HG03064 (cell line): ENCODE measurements around the gene KCNQ5.
"Not testable (repeated sequence)": the region's sequence is repeated elsewhere in the genome, so short reads cannot be mapped to it uniquely, and the experiment has no call there.

Source experiments
- ATAC-seq: cut with Tn5 transposase; IDR thresholded peaks from one replicate; pipeline ENCODE4 v1.9.1; 2021; ENCODE audit warnings: low read depth; ENCODE audit not compliant: unreplicated experiment

Gene KCNQ5

DNA sequence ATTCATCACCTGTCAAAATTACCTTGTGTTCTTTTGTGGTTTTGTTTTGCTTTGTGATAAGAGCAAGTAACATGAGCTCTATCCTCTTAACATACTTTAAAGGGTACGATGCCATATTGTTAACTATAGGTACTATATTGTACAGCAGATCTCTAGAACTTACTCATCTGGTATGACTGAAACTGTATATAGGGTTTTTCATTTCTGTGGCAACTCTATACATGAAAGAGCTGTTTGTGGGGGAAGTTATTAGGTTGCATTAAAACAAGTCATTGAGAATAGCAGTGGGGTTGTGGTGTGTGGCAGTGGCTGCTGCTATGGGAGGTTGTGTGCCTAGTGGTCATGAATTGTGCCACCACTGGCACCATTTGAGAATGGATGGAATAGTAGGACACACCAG, 268.4 kb downstream of the KCNQ5 start:
- ATAC-seq = no peak

DNA sequence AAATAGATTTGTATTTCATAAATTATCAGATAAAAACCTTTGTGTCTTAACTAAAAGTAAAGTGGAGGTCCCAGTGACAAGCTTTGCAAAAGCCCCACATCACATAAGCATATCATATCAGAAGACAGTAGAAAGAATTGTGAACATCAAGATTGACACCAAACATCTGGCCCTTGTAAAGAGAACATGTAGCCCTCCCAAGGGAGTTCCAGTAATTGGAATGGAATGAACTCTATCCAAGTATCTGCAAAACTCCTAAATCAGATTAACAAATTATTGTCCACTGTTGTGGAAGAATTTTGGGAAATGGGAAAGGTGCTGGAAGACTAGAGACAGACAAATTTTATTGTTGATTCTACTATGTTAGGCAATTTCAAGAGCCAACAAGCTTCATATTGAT, 268.8 kb downstream of the KCNQ5 start:
- ATAC-seq = no peak

DNA sequence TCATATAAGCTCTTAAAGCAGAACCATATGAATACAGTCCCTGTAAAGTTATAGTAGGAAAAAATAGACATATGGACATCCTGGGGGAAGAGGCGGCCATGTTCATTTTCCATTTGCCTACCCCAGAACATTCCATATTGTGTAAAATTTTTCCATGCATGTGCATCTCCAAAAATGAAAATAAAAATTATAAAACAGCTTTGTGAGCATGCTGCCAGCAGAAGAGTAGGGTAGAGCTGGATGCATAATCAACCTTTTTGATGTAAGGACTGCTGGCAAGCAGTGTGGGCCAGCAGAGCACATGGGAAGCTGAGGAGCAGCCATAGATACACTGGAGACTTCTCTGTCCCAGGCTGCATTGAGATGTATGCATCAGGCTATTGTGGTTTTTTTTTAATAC, 271.0 kb downstream of the KCNQ5 start:
- no peak for ATAC-seq

DNA sequence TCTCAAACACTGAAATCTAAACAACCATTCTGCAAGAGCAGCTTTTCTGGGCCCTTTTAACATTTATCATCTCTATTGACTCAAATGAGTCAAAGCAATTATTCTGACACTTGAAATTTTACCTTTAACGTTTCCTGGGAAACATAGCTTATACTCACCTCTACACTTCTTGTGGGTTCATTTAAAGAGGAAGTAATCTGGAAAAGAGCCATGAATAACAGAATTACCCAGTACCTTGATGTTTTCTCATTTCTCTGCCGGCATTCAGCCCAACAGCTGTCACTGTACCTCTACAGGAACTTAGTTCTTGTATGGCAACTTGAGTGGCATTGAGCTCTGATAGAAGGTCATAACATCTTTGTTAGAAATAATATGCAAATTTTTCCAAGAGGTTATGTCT, 272.2 kb downstream of the KCNQ5 start:
- ATAC-seq = no peak

DNA sequence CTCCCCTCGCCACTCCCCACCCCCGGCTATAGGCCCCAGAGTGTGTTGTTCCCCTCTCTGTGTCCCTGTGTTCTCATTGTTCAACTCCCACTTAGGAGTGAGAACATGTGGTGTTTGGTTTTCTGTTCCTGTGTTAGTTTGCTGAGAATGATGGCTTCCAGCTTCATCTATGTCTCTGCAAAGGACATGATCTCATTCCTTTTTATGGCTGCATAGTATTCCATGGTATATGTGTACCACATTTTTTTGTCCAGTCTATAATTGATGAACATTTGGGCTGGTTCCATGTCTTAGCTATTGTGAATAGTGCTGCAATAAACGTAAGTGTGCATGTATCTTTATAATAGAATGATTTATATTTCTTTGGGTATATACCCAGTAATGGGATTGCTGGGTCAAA, 276.4 kb downstream of the KCNQ5 start:
- not testable (repeated sequence) for ATAC-seq

DNA sequence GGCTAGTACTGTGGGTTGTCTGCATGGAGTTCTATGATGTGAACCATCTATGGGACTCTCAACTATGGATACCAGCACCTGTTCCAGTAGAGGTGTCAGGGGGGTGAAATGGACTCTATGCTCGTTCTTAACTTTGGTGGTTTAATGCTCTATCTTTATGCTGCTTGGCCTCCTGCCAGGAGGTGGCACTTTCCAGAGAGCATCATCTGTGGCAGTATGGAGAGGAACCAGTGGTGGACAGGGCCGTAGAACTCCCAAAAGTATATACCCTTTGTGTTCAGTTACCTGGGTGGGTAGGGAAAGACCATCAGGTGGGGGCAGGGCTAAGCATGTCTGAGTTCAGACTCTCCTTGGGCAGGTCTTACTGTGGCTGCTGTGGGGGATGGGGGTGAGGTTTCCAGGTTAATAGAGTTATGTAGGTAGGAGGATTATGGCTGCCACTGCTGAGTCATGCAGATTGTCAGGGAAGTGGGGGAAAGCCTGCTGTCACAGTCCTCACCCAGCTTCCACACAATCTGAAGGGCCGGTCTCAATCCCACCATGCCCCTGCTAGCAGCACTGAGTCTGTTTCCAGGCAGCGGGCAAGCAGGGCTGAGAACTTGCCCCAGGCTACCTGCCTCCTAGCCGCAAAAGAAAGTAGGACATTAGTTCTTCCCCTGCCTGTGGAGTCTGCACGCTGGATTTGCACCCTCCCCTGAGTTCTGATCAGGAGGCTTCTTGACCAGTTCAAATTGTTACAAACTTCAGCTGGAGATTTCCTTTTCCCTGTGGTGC, 284.0 kb downstream of the KCNQ5 start:
- no peak for ATAC-seq

DNA sequence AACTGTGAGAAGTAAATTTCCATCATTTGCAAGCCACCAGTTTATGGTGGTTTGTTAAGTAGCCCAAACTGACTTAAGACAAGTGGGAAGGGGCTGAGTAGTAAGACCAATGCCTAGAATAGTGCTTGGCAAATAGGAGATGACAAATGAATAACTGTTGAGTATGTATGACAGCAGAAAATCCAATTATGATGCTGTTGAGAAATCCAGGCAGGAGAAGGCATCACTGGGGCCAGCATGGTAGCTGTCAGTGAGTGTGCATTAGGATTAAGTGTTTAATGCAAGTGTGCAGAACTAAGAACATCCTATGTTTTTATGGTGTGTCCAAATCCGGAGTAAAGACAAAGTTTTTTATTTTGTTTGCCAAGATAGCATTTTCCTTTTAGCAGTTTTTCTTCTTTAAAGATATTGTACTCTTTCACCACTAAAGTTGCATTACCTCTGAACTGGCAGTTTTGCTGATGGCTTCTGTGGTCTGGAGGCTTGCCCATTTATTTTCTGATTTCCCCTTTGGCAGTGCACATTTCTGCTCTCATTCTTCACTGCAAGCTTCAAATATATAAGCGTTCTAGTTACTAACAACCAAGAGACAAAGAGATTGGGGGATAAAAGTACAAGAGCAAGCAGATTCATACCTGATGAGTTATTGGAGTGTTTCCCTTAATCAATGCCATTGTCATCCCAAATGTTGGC, 289.7 kb downstream of the KCNQ5 start:
- no peak for ATAC-seq

DNA sequence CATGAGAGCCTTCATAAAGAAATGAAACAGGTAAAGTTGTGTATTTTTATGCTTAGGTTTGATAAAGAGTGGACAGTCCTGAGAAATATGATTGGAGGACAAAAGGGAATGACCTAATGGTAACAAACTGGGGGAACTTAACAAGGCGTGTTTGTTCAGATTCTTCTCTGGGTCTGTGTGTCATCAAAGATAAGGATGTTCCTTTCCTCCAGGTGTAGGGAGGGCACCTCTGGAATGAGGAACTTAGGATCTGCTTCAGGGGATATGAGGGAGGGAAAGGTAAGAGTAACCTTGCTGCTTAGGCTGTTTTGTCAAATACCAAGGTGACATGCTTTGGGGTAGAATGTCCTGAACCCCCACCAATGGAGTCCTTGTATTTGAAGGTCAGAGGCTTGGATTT, 291.9 kb downstream of the KCNQ5 start:
- ATAC-seq = no peak

DNA sequence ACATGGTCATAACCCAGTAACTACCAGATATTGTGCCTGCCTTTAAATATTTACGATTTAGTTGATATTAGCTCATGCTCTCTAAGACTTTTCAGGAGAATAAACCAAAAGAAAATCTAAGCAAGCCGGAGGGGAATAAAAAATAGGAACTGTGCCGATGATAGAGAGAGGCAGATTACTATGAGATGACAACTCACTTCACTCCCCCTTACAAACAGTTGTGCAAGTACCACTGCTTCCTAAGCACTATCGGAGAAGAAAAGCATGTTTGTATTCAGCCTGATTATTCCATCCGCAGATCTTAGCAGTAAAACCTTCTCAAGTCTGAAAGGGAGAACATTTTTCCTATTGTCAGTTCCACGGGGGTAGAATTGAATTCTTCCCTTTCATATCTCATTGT, 294.4 kb downstream of the KCNQ5 start:
- no peak for ATAC-seq

DNA sequence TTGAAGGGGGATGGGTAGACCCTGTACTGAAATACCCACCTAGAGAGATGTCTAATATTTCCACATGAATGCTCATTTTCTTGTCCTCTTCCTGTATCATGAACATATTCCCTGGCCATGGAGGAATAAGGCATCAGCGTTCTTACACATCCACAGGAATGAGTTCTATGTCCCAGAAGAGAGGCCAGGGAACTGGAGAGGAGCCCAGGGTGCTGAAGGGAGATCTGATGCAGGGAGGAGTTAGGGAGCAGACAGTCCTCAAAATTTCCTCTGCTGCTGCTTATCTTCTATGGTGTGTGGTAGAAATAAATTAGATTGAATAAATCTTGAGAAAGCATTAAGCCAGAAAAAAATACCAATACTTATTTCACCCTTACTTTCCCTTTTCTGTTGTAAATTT, 295.0 kb downstream of the KCNQ5 start:
- ATAC-seq = no peak

DNA sequence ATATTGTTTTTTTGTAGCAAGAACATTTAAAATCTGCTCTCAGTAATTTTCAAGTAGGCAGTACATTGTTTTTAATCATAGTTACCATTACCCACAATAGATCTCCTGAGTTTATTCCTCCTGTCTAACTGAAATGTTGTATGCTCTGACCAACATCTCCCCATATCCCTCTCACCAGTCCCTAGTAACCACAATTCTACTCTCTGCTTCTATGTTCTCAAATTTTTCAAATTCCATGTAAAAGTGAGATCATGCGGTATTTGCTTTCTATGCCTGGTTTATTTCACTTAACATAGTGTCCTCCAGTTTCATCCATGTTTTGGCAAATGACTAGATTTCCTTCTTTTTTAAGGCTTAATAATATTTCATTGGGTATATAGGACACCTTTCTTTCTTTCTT, 300.5 kb downstream of the KCNQ5 start:
- ATAC-seq = no peak

DNA sequence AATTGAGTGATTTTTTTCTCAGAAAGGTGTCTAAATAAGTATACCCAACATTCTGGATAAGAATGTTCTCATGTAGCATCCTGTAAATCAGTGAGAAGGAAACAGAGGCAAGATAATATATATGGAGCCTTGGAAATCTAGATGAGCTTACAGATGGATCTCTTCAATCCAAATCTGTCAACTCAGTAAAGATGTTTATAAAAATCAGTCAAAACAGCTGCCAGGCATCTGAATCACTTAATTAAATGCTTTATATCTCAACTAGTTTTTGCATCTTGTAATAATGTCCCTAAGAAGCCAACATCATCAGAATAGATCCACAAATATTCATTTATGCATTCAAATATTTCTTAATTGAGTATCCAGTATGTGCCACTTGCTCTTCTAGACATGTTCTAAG, 303.3 kb downstream of the KCNQ5 start:
- no peak for ATAC-seq

DNA sequence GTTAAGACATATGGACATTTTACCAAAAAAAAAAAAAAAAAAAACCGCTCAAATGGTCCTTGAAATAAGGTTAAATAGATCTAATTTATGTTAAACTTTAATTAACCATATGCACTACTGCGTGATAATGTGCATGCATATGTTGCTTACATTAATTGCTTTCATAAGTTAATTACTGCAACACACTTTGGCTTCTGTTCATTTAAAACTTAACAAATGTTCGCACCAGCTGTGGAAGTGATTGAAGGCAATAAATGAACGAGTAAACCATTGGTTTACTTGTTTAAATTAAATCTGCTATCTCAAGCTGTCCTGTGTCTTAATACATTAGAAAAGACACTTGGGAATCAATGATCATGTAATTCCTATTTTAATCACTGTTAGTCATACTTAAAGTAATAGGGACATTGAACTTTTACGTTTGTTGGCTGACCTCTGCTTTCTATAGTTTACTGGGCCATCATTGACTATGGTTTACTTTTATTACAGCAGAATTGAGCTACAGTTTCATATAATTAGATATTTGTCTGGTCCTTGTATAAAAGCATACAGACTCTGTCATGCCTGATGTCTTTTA, 308.8 kb downstream of the KCNQ5 start:
- no peak for ATAC-seq

DNA sequence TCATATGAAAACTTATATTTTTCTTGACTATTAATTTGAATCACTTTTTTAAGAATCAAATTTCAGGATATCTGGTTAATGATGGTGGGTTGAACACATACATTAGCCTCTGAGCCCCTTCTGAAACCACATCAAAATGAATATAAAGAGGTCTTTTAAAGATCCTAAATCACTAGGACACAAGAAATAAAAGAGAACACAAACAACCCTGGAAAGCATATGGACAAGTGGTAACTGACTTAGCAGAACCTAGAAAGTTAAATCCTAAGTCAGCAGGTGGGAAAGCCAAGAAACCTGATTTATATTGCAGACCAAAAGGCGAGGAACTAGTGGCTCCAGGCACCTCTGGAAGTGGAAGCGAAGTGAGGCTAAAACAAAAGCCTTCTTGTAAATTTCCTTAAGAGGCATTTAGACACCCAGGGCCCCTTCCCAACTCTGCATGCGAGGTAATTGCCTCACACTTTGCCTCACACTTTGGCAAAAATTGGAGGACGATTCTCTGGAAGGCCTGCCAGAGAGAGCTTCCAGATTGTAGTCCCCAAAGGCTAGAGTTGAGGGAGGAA, 309.5 kb downstream of the KCNQ5 start:
- ATAC-seq = no peak

DNA sequence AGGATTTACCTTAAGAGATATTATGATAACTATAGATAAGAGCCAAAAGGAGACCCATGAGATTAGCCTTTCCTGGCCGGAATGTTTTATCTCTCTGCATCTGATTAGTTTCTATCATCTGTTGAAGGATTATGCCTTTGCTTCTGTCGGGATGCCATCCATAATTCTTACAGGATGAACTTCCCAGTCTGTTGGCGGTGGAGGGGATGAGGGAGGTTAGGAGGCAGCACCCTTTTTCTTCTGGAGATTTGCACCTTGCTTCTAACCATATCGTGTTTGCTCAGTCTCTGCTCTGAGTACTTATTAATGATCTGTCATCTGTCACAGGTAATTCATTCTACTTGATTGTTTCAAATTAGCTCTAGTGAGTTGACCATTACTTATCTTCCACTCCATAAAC, 311.4 kb downstream of the KCNQ5 start:
- ATAC-seq = no peak

DNA sequence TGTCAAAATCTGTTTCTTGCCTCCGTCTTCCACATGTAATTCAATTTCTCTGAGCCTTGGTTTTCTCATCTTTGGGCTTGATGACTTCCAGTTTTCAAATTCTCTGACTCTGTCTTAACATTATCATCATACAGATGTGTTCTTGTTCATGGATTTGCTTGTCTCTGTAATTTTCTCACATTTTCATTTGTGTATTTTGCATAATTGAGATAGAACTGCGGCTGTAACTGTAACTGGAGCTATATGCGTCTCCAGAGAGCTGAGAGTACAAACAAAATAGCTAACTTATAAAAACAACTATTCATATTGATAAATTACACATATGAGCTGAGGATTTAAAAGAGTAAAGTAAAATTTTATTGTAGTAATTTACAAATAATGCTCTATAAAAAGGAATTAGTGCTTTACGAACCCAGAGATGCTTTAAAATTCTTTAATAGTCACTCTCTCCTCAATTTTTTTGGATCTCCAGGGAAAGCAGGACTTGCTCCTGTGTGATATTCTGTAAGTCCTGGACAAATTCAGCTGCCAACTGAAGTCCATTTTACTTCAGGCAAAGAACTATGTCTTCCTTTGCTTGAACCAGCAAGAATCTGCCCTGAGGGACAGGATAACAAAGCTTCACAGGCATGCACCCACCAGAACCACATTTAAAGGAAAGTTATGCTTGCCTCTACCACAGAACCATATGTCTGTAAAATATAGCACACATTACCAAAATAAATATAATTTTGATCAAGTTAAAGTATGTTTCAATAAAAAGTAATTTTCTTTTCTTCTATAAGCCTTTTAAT, 315.1 kb downstream of the KCNQ5 start:
- ATAC-seq = no peak

DNA sequence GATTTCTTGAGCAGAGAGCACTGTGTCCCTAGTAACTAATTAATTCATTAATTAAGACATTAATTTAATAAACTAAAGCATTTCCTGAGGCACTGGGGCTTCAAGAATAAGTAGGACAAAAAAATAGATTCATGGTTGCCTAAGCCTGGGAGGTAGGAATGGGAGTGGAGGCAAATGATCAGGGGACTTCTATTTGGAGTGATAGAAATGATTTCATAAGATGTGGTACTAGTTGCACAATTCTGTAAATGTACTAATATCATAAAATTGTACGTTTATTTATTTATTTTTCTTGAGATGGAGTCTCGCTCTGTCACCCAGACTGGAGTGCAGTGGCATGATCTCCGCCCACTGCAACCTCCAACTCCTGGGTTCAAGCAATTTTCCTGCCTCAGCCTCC, 316.2 kb downstream of the KCNQ5 start:
- no peak for ATAC-seq

DNA sequence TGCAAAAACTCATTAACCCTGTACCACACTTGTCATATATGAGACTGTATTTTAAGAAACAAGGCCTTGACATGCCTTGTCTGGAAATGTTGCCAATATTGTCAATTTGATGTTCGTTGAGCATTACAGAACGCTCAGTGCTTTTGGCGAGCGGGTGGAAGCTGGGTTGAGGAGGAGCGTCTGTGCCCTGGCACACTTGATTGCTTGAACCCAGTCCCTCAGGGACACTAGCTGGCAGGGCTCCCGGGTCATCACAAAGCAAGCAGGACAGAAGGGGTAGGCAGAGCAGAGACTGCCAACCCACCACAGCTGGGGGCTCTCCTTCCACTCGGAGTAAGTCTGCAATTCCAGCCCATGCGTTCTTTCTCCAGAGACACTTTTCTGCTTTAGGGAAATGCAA, 317.1 kb downstream of the KCNQ5 start:
- ATAC-seq = no peak

DNA sequence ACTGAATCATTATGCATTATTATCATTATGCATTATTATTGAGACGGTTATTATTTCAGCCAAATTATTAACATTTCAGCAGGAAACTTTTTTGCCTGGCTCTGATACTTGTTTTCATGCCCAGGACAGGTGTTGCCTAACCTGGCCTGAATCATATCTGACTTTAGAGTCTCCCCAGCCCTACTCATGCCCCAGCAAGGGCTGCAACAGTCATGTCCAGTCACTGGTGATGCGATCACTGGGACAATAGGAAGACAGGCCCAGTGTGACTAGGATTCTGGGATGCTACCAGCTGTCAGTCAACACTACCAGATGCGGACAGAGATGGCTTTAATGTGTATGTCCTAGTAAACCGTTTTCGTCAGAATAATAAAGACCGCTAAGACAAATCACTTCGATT, 318.4 kb downstream of the KCNQ5 start:
- no peak for ATAC-seq

DNA sequence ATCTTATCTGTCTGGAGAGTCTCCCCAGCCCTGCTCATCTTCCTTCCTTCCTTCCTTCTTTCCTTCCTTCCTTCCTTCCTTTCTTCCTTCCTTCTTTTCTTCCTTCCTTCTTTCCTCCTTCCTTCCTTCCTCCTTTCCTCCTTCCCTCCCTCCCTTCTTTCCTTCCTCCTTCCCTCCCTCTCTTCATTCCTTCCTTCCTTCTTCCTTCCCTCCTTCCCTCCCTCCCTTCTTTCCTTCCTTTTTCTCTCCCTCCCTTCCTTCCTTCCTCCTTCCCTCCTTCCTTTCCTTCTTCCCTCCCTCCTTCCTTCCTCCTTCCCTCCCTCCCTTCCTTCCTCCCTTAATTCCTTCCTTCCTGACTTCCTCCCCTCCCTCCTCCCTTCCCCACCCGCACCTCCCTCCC, 319.4 kb downstream of the KCNQ5 start:
- no peak for ATAC-seq

DNA sequence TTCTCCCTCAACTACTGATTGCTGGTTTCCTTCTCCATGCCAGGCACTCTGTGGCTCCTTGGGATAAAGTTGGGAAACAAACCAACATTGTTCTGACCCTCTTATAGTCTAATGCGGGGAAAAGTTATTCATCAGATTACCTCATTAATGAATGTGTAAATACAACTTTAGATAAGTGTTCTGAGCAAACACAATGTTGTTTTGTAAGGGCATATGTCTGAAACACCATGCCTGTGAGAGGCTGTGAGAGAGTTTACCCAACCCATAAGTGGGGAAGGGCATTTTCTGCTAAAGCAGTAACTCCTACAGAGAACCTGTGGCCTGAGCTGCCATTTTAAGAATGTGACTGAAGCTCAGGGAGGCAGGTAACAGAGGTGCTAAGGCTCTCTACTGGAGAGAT, 319.9 kb downstream of the KCNQ5 start:
- no peak for ATAC-seq
